PC-9 (cell line): ENCODE measurements around the gene PER1.

ENCODE experiments used
- CTCF ChIP-seq: fragments of 200-600 bp; sonication (generic); conservative IDR thresholded peaks from 2 replicates; pipeline ENCODE4 v1.6.1; 2017; ENCODE audit warnings: mixed run types, antibody characterized with exemption, mild to moderate bottlenecking, moderate library complexity
- EZH2 ChIP-seq: fragments of 200-600 bp; sonication (generic); IDR thresholded peaks from 2 replicates; pipeline ENCODE4 v1.8.0; 2017; ENCODE audit warnings: antibody characterized with exemption, low read depth

GRCh38 chr17:8175795-8176196 is 23.6 kb upstream of the PER1 start:
- TF ChIP-seq CTCF (no peak), EZH2 (no peak)
